Brain microvascular endothelial cell (primary cell): ENCODE measurements around the gene IKZF1.

Source experiments
- DNase-seq: peaks from one replicate; pipeline ENCODE4 v3.0.0-alpha.2; 2020
- H3K27ac ChIP-seq: fragments of 250-450 bp; sonication (Bioruptor Pico); 2 replicates; pipeline ENCODE4 v1.5.1; 2020; ENCODE audit warnings: mild to moderate bottlenecking, moderate library complexity
- H3K27me3 ChIP-seq: fragments of 250-450 bp; sonication (Bioruptor Pico); replicated peaks from 2 replicates; pipeline ENCODE4 v1.5.1; 2020; ENCODE audit warnings: mild to moderate bottlenecking
- H3K36me3 ChIP-seq: fragments of 250-450 bp; sonication (Bioruptor Pico); replicated peaks from 2 replicates; pipeline ENCODE4 v1.5.1; 2020; ENCODE audit warnings: mild to moderate bottlenecking
- H3K4me3 ChIP-seq: 2 replicates; pipeline ENCODE4 v1.5.1; 2011; ENCODE audit warnings: low read depth, mild to moderate bottlenecking, control low read depth, low read length, moderate library complexity
- in situ Hi-C: cut with HindIII; loops from 2 replicates; pipeline ENCODE4 v1.10.0; 2017; ENCODE audit warnings: low sequenced_read_pairs, low pct_ligation_motif_present
- TF ChIP-seq, protein P1 (sequence below): IDR thresholded peaks from 2 replicates; pipeline ENCODE4 v1.5.1; 2011; ENCODE audit warnings: low read depth, mild to moderate bottlenecking, moderate library complexity, low read length, control low read depth, inconsistent platforms; ENCODE audit errors: missing control alignments

The IKZF1 gene

DNA sequence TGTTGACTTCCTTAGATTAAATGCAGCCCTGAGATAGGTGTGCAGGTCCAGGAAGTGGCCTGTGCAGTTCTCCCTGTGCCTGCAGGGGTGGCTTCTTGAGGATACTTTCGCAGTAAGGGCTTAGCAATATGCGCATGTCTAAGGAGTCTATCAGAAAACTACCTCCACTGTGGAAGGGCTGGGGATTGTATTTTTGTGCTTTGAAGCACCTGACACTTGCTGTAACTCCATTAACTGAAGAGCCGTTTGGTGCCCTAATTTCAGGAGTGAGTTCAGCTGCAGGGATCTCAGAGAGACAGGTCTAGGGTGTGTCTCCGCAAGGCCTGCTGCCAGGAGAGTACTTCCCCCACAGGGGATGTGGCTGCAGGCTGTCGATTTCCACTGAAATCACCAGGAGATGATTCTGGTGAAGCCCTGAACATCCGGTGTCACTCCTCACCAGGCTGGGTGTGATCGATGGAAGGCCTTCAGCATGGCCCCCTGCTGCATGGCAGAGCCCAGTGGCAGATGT is 35.5 kb downstream of the IKZF1 start:
- DNase-seq, result no peak
- no peak overlapping the region for H3K27ac ChIP-seq
- in situ Hi-C loops, result no loop called here
- TF ChIP-seq, protein P1, sequence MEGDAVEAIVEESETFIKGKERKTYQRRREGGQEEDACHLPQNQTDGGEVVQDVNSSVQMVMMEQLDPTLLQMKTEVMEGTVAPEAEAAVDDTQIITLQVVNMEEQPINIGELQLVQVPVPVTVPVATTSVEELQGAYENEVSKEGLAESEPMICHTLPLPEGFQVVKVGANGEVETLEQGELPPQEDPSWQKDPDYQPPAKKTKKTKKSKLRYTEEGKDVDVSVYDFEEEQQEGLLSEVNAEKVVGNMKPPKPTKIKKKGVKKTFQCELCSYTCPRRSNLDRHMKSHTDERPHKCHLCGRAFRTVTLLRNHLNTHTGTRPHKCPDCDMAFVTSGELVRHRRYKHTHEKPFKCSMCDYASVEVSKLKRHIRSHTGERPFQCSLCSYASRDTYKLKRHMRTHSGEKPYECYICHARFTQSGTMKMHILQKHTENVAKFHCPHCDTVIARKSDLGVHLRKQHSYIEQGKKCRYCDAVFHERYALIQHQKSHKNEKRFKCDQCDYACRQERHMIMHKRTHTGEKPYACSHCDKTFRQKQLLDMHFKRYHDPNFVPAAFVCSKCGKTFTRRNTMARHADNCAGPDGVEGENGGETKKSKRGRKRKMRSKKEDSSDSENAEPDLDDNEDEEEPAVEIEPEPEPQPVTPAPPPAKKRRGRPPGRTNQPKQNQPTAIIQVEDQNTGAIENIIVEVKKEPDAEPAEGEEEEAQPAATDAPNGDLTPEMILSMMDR, result no peak
- H3K36me3 ChIP-seq, result no peaks in the 10 kb centered on the region
- H3K27me3 ChIP-seq, result no peaks in the 10 kb centered on the region
- H3K4me3 ChIP-seq, result no peak overlapping the region

GRCh38 chr7:50341724-50342123 is 37.2 kb downstream of the IKZF1 start:
- no peak for DNase-seq
- H3K4me3 ChIP-seq, result no peak overlapping the region
- no peaks in the 10 kb centered on the region for H3K36me3 ChIP-seq
- no peak overlapping the region for H3K27ac ChIP-seq
- in situ Hi-C loops, result no loop called here
- H3K27me3 ChIP-seq, result no peaks in the 10 kb centered on the region
- TF ChIP-seq, protein P1, result no peak

- no peaks in the 10 kb centered on the region for H3K36me3 ChIP-seq
- TF ChIP-seq, protein P1, result no peak
These were observed 38.1 kb downstream of the IKZF1 start for GRCh38 chr7:50342616-50343114.

GRCh38 chr7:50346545-50347497 is 42.3 kb downstream of the IKZF1 start:
- TF ChIP-seq, protein P1, result no peak
- no peak overlapping the region for H3K27ac ChIP-seq
- H3K36me3 ChIP-seq, result no peaks in the 10 kb centered on the region
- no peak for DNase-seq
- H3K4me3 ChIP-seq, result no peak overlapping the region
- in situ Hi-C loops, result no loop called here
- no peaks in the 10 kb centered on the region for H3K27me3 ChIP-seq

More at GRCh38 chr7:50342616-50343114, 38.1 kb downstream of the IKZF1 start:
- Histone ChIP-seq H3K4me3 (no peak overlapping the region), H3K27me3 (no peaks in the 10 kb centered on the region), H3K27ac (no peak overlapping the region)
- DNase-seq, result no peak
- in situ Hi-C loops, result no loop called here

DNA sequence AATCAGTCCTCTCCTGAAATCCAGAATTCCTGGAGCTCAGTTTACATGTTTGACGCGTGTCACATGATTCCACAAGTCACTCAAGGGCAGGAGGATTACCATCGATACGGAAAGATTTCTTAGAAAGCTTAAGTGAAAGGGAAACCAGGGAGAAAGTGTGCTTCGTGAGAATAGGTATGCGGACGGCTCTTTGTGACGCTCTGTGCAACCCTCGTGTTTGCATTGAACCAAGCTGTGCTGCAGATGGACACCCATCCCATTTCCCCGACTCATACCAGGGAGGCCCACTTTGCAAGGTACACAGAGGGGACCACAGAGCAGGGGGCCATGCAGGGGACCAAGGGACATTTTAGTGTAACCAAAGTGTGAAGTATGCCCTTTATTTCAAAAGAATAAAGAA is 43.2 kb downstream of the IKZF1 start:
- no peaks in the 10 kb centered on the region for H3K27me3 ChIP-seq
- no peak overlapping the region for H3K27ac ChIP-seq
- no peaks in the 10 kb centered on the region for H3K36me3 ChIP-seq
- no peak overlapping the region for H3K4me3 ChIP-seq
- in situ Hi-C loops, result no loop called here
- DNase-seq, result no peak
- TF ChIP-seq, protein P1, result no peak
